GM12891 (cell line): Measurements from ENCODE around the gene CNTN4.

Experiments
- POLR2AphosphoS5 ChIP-seq: IDR thresholded peaks from 2 replicates; pipeline ENCODE4 v1.6.1; 2011; ENCODE audit warnings: low read depth, low read length, control low read depth
- TAF1 ChIP-seq: IDR thresholded peaks from 2 replicates; pipeline ENCODE4 v1.6.1; 2011; ENCODE audit warnings: low read depth, low read length, control low read depth

DNA sequence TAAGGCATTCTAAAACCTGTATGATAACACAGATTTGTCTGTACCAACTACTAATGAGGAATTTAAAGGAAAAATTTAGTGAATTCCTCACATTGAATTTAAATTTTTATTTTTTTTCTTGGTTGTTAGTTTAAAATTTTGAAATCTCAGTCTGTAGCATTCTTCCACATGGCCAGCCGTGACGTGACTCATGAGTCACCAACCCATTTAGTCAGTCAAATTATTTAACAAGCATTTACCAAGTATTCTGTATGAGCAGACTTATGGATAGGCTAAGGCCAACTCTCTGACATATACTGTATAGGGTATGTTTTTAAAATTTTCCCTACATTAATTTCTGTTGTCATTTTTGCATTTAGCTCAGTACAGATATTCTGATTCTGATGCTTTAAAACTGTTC, 112.9 kb downstream of the CNTN4 start:
- TF ChIP-seq TAF1, result no peak
- no peak for TF ChIP-seq POLR2AphosphoS5
